Stimulated activated CD4-positive, alpha-beta T cell treated with anti-CD3 and anti-CD28 coated beads, Interleukin-12 subunit alpha, Interleukin-12 subunit beta, amount 100 ng/mL, for 48 hours (primary cell): ENCODE results near the gene SETD4.

Experiments
- DNase-seq, 3 donors: peaks; one replicate each; pipeline ENCODE4 v3.0.0-alpha.2; 2020; ENCODE audit warnings: low read depth in 2 of 3, low spot score in 1 of 3

SETD4 gene

DNA sequence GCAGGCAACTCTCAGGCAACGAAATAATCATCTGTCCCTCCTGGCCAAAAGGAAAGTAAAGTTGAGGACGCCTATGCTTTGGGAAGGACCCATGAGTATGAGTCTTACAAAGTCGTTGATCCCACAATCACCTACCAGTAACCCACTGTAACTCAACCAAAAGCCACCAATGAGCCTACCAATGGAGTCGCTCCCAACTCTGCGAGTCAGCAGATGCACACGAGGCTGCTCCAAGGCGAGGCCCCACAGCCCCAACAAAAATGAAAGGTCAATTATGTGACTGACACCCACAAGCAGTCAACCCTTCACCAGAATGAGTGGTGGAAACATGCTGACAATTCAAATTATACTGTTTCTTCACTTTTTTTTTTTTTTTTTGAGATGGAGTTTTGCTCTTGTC lies 12.0 kb downstream of the SETD4 start:
- no peak for DNase-seq

DNA sequence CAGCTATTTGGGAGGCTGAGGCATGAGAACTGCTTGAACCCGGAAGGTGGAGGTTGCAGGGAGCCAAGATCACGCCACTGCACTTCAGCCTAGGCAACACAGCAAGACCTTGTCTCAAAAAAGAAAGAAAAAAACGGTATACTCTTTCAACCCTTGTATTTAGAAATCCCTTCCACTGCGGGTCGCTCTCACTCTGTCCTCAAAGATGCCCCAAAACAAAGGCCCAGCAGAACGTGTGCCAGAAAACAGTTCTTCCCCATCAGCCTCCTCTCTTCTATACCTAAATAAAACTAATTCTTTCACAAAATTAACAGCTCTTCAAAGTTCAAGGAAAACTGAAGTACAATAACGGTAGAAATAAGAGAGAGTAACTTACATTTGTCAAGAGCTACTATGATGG lies 13.2 kb downstream of the SETD4 start:
- no peak for DNase-seq

DNA sequence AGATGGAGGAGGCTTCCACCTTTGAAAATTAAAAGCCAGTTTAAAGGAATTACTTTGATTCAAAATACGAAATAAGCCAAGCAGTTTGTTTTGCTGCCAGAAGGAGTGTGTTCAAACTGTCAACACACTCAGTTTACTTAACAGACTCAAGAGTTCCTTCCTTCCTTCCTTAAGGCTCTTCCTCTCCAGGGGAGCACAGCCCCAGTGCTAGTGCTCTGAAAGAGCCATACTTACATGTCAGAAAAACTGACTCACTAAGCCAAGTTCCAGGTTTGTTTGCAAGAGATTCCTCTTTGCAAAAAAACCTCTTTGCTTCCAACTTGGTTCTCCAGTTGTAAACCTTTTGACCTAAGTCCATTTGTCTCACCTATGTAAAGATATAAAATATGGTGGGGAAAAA lies 14.3 kb downstream of the SETD4 start:
- DNase-seq = no peak

DNA sequence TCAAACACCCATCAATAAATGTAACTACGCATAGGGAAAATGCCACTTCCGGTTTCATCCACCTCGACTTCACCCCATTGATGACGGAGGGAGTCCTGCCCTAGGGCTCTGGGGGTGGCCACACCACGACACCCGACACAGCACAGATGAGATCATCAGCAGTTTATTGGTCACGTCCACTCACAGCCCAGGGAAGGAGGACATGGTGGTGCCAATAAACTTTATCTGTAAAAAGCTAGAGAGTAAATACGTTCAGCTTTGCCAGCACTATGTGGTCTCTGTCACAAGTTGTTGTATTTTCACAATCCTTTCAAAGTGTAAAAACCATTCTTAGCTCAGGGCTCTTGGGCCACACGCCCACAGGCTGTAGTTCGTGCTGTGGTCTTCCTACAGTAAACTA lies 16.3 kb downstream of the SETD4 start:
- DNase-seq = no peak

DNA sequence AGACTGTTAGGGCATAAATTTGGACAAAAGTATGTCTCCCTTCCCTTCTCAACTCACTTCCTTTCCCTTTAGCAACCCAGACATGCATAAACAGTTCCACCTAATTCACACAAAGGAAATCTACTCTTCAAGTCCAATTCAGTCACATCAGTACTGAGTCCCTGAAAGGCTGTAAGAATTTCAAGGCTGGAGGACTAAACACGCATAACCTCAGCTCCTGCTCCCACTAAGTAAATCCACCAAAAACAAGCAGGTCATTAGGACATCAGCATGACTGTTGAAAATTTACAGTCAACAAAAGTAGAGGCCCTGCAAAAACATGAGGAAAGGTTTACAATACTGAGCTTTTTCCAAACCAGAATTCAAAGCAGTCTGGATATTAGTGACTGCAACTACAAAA lies 18.4 kb downstream of the SETD4 start:
- no peak for DNase-seq

DNA sequence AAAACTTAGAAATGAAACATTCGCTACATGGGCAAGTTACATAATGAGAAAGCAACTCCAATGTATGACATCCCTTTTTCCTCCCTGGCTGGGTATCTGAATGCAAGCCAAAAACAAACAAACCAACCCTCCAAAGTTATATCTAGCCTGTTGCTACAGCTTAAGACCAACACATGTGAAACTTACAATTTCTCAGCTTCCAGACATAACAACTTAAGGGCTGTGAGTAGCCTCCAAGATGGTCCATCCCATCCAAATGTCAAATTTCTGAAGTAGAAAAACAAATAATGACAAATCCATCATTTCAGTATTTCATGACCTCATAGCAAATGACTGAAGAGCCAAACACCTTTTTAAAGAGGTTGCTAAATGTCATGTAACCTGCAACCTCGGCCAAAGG lies 19.9 kb downstream of the SETD4 start:
- DNase-seq = no peak

DNA sequence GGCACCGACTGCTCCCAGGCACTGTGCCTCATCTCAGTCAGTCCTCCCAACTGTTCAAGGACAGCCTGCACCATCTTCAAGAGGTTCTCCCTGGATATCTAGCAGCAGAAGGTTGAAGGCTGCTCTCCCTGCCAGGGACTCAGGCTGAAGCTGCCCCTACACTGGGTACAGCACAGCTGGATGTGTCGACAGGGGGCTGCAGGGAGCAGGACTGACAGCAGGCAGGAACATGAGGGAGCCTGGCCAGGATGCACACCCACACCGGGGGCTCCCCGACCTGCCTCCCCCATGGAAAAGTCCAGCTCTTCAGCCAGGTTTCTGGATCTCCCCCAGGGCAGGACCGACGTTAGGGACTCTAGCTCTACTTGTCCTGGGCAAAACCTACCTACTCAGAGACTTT lies 20.5 kb downstream of the SETD4 start:
- no peak for DNase-seq

DNA sequence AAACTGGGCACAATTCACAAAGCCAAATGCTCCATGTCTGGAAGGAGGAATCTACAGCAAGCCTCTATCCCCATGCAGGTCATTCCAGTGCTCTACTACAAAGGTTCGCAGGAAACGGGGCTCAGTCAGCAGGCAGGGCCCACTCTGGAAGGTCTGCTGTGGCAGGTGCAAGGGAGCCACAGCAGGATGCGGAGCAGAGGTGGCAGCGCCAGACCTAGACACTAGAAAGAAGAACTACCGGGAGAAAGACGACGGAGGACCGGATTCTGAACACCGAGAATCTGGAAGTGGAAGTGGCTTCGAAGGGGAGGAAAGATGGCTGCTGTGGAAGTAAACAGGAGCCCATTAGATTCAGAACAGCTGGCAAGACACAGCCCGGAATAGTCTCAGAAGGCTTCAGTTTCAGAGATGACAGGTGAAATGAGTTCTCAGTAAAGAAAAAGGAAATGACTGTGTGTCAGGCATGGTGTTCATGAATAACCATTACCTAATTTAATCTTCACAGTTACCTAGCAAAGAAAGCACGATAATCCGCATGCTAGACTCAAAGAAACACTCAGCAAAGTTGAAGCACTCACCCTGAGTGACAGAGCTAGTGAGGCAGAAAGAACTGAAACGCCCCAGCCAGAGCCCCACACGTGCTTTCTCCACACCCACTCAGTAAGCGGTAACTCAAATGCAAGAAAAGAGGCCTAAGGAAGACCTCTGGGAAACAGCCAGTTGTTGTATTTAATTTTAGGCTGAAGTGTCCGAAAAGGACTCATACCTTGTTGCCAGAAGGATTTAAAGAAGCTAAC lies 21.4 kb downstream of the SETD4 start:
- no peak for DNase-seq

DNA sequence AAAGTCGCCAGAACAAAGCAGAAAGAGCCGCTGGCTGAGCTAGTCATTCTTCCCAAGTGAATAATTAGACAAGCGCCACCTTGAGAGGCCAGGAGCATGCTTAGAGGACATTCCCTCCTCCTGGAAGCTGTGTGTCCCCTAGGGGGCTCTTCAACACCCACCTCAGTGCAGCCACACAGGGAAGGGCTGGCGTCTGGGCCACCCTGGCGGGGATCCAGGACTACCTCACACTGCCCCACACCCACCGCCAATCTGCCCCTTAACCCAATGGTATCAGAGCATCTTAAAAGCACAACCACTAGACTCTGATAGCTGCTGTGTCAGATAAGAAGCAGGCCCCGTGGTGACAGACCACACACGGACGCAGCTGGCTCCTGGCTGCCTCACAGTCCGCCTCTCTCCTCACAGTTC lies 24.9 kb downstream of the SETD4 start:
- no peak for DNase-seq

DNA sequence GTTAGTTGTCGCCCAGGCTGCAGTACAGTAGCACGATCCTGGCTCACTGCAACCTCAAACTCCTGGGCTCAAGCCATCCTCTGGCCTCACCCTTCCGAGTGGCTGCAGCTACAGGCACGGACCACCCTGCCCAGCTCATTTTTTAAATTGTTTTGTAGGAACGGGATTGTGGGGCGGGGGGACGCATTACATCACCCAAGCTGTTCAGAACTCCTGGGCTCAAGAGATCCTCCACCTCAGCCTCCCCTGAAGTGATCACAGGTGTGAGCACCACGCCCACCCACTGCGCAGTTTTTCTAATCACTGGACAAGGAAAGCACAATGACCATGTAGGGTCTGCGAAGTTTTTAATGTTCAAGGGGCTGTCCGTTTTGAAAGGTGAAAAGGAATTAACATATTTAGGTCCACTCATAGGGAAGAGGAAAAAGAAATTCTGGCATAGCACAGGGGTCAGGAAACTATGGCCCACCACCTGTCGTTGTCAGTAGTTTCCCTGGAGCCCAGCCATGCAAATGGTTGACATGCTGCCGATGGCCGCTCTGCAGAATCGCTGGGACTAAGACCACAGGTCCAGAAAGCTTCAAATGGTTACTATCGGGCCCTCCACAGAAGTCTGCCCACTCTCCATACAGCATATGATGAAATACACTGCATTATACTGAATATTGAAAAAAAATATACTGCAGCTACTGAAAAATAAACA lies 26.0 kb downstream of the SETD4 start:
- DNase-seq = no peak

DNA sequence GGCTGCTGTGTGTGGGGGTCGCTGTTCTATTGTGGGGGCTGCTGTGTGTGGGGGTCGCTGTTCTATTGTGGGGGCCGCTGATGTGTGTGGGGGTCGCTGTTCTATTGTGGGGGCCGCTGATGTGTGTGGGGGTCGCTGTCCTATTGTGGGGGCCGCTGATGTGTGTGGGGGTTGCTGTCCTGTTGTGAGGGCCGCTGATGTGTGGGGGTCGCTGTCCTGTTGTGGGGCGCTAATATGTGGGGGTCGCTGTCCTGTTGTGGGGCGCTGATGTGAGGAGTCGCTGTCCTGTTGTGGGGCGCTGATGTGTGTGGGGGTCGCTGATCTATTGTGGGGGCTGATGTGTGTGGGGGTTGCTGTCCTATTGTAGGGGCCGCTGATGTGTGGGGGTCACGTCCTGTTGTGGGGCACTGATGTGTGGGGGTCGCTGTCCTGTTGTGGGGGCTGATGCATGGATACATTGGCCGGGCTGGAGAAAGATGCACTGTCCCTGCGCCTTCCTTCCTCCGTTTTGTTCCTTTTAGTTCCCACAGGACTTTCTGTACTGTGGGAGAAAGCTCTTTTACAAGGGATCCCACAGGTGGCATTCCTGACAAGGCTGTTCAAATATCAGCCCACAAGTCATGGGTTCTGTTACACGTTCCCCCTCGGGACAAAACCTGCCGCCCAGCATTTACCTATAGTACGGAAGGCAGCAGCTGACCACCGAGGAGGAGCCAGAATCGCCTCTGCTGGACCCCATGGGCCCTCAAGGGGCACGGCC lies 27.5 kb downstream of the SETD4 start:
- DNase-seq = no peak

DNA sequence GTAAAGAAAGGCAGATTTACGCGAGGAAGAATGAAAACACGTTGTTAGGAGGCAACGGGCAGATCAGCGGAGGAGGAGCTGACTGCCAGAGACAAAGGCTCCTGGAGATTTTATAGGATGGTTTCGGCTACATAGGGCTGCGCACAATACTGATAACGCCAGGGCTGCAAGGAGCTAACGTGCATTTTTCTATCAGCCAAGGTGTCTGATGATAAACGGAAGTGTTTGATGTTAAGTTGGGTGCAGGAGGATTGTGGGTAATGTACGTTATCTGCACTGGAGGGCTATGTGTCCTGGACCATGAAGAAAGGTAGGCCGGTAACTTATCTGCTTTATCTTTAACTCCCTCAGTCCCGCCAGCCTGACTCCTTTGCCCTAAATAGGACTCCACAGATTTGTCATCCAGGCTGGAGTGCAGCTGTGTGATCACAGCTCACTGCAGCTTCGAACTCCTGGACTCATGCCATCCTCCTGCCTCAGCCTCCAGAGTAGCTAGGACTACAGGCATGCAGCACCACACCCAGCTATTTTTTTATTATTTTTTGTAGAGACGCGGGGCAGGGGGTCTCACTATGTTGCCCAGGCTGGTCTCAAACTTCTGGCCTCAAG lies 29.6 kb downstream of the SETD4 start:
- DNase-seq = no peak

DNA sequence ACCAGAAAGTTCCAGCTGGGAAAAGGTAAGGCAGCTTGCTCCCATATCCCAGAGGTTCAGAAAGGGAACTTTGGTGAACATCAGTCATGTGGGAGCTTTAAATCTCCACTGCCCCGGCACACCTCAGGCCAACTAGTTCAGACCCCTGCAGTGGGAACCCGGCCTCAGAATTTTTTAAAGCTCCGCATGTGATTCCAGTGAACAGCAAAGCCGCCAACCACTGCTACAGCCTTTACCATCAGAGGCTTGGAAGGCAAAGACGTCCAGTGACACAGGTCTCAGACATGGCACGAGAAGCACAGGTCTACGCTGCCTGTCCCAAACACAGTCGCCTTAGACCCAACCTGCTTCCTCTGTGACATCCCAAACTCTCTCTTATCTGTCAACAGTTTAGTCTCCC lies 31.0 kb downstream of the SETD4 start:
- DNase-seq = no peak

DNA sequence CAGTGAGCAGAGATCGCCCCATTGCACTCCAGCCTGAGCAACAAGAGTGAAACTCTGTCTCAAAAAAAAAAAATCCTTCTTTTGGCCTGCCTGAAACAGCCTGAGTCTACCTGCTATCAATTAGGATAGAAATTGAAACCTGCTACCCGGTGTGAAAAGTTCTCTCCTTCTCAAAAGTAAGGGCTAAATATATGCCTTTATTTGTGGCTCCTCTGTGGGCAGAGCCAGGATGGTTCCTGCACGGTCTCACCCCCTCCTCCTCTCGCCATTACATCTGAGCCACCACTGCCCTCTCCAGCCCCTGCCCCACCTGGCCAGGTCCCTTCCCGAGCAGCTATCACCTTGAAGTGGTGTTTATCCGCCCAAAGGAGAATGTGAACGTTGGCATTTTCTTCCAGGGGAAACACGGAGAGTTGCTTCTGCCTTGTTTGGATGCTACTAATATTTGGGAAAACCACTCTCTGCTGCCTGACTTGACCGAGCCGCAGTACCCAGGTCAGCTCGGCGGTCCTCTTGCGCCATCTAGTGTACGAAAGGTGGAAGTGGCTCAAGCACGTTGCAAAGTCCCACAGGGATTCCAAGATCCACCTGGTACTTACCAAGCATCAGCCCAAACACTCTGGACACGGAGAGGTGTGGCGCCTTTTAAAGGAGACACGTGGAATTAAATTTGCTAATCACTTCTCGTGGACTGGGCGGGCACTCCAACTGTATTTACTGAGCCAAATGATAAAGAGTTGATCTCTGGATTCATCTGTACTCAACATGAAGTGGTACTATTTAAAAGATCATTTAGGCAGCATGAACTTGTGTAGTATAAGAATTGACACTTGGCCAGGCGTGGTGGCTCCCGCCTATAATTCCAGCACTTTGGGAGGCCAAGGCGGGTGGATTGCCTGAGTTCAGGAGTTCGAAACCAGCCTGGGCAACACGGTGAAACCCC lies 31.9 kb downstream of the SETD4 start:
- DNase-seq = peak; percentile 40 to 60 (median 50)

DNA sequence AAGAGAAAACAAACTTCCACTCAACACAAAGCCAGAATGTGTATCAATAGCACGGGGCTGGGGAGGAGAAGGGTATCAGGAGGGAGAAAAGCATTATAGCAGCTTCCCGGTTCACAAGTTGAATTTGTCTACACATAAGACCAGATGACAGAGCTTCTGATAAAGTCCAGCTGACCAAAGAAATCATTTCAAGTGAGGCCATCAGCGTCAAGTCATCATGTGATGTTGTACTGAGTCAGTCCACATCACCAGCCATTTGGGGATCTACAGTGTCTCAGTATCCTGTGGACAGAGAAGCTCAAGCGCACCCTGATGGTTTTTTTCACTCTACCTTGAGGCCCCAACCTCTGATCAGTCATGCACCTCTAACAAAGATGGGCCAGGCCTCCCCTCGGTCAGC lies 33.0 kb downstream of the SETD4 start:
- DNase-seq = no peak

DNA sequence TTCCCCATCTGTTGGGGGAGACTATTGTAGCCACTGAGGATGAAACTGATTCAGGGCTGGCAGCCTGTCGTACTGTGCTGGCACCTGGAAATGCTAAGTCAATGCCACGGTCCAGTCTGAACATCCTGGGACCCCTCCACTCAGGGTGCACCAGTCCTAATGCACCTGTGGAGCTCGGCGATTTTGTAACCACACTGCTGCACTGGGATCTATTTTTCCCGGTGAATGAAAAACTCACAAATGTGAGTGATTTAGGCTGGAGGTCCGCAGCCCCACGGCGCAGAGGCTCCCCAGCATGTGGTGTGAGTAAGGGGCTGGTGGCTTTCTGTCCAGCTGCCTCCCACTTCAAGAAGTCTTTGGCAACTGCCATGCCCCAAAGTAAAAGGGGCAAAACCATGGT lies 35.5 kb downstream of the SETD4 start:
- no peak for DNase-seq

DNA sequence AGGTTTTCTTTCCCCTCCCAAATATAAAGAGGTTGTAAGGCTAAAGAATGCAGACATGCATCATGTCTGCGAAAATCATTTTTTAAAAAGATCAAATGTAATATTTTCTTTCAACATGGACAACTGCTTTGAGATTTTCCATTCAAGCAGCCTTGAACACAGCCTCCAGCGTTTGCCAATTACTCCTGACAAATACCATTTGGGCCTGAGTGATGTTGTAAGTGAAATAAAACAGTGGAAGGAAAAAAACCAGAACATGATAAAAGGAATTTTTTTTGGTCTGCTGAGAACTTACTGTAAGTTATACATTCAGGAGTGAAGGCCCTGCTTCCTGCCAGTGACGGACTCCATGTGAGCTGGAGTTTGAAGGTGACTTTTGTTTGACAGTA lies 37.2 kb downstream of the SETD4 start:
- DNase-seq = no peak

DNA sequence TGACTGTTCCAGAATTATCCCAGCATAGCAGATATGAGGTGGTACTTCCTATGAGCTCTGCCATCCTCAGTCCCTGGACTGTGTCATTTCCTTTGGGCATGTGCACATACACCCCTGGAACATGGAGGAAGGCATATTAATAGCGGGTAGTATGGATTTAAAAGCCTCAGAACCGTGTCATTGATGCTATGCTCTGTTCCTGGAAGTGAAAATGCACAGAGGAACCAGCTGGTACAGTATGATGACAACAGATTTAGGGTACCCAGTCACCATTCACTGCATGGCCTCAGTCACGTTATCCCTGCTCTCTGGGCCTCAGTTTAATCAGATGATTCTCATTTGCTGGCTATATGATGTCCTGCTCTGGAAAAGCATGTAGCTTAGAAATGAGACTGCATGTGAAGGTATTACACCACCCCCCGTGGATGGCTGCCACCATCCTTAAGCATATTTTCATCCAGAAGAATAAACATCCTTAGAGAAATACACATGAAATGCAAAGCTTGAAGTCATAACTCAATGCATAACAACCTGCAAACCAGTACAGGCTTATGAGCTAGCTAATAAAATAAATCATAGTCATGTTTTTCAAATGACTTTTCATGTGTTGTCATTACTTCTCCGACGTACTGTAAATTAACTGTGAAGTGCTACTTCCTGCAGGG lies 37.8 kb downstream of the SETD4 start:
- no peak for DNase-seq

DNA sequence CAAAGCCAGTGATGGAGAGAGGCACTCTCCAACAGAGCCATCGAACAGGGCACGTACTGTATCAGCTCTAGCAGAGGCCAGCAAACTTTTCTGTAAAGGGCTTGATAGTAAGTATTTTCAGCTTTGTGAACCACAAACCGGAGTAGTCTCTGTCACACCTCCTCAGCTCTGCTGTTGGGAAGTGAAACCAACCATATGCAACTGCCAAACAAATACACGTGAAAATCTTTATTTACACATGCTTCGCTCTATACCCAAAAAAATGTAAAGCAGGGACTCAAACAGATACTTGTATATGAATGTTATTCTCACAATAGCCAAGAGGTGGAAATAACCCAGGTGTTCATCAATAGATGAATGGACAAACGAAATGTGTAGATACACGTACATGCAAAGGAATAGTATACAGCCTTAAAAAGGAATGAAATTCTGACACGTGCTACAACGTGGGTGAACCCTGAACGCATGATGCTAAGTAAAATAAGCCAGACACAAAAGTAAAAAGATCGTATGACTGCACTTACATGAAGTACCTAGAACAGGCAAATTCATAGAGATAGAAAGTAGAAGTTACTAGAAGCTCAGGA lies 39.0 kb downstream of the SETD4 start:
- no peak for DNase-seq

DNA sequence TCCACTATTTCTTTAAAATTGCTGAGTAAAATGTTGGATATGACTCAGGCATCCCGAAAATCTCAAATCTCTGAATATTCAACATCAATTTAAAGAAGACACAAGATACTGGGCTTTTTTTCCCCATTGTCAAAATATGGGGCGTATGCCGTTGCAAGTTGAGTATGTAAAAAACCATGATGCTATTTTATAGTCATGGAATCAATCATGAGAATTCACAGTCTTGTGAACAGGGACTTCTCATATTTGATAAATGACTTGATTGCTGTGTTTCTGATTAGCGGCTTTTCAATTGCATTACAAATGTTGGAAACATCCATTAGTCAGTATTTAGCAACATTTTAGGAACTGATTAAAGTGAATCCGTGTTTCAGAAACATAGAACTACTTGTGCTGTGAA lies 45.3 kb downstream of the SETD4 start:
- DNase-seq = no peak
